GM21526 (cell line): ENCODE results near the gene SLC18A2.
"Not testable (repeated sequence)": the region's sequence is repeated elsewhere in the genome, so short reads cannot be mapped to it uniquely, and the experiment has no call there.

Source experiments
- ATAC-seq: cut with Tn5 transposase; IDR thresholded peaks from one replicate; pipeline ENCODE4 v1.9.1; 2021; ENCODE audit warnings: moderate library complexity; ENCODE audit not compliant: unreplicated experiment, low FRiP score

The SLC18A2 gene

GRCh38 chr10:117303451-117303850, 62.5 kb downstream of the SLC18A2 start:
- ATAC-seq, result not testable (repeated sequence)

GRCh38 chr10:117306674-117307073, 65.8 kb downstream of the SLC18A2 start:
- no peak for ATAC-seq

- no peak for ATAC-seq
These were observed 70.3 kb downstream of the SLC18A2 start for GRCh38 chr10:117311261-117311660.

- no peak for ATAC-seq
These were observed 71.5 kb downstream of the SLC18A2 start for GRCh38 chr10:117312430-117312829.

GRCh38 chr10:117313641-117314040, 72.7 kb downstream of the SLC18A2 start:
- no peak for ATAC-seq

GRCh38 chr10:117316701-117317100, 75.8 kb downstream of the SLC18A2 start:
- no peak for ATAC-seq

GRCh38 chr10:117318909-117319308, 78.0 kb downstream of the SLC18A2 start:
- ATAC-seq, result no peak

GRCh38 chr10:117320050-117320665, 79.2 kb downstream of the SLC18A2 start:
- no peak for ATAC-seq

GRCh38 chr10:117322260-117322659, 81.3 kb downstream of the SLC18A2 start:
- ATAC-seq, result no peak

- ATAC-seq, result no peak
These were observed 83.5 kb downstream of the SLC18A2 start for GRCh38 chr10:117324367-117324766.

- ATAC-seq, result no peak
These were observed 86.3 kb downstream of the SLC18A2 start for GRCh38 chr10:117327262-117327661.
